Islet of Langerhans (tissue), 1 donor: ENCODE data around the gene PLA2G12B.

ENCODE experiments used
- FAIRE-seq: peaks from one replicate; lab custom pipeline; 2011; peaks lifted over from hg19 to GRCh38; lab: Jason Lieb, UNC

Gene PLA2G12B

GRCh38 chr10:72889391-72889831, 65.2 kb downstream of the PLA2G12B start:
- no peak for FAIRE-seq

- FAIRE-seq: no peak
These were observed 66.4 kb downstream of the PLA2G12B start for GRCh38 chr10:72888151-72888638.

GRCh38 chr10:72887043-72887442, 67.6 kb downstream of the PLA2G12B start:
- no peak for FAIRE-seq

GRCh38 chr10:72886621-72887020, 68.0 kb downstream of the PLA2G12B start:
- FAIRE-seq: no peak

- no peak for FAIRE-seq
These were observed 68.7 kb downstream of the PLA2G12B start for GRCh38 chr10:72885953-72886352.
